ENCODE data around the gene TTC27. TPM values are rescaled to one million over a fixed set of nuclear protein-coding genes. Genes with fewer than 3 reads are reported as not detected.

Gene TTC27
- total and polyA plus RNA-seq, 2 of the 13 experiments (the other 11 are each of a cell fraction or from before 2014, with no cell fraction given) = 26.7 to 44.7 TPM

GRCh38 chr2:32833709-32834108 is 205.9 kb downstream of the TTC27 start:
- CTCF ChIA-PET (ENCODE audit: low intra/inter-chr PET ratio, low total read pairs) = no interaction called here
- Histone ChIP-seq H3K4me1 (ENCODE audit: insufficient read depth, low read length) (peaks cover 5% of the 10 kb centered on the region; the same call in 1 of the 2 replicates), H3K27me3 (ENCODE audit: control insufficient read depth in 1 of 2, insufficient read depth in 2 of 2, low read length in 2 of 2) (peaks cover 0 to 9% of the 10 kb centered on the region in 2 experiments; a peak in 3 of 5 replicates), H3K9ac (ENCODE audit: insufficient read depth, low read depth, low read length) (no peak overlapping the region), H4K20me1 (ENCODE audit: insufficient read depth, low read length) (no peaks in the 10 kb centered on the region), H3K4me2 (ENCODE audit: low read depth, low read length) (no peak overlapping the region), H3K4me3 (replicated peaks in 1 of 3; ENCODE audit: insufficient read depth in 1 of 3, low read depth in 2 of 3, low read length in 3 of 3) (no peak overlapping the region), H3K36me3 (replicated peaks in 1 of 2; ENCODE audit: control insufficient read depth in 1 of 2, insufficient read depth in 2 of 2, low read length in 2 of 2) (no peaks in the 10 kb centered on the region), H3K79me2 (ENCODE audit: insufficient read depth, low read length) (no peaks in the 10 kb centered on the region), H3K9me3 (ENCODE audit: low read length) (no peaks in the 10 kb centered on the region), H3K27ac (ENCODE audit: extremely low read length, insufficient read depth, low read length) (no peak overlapping the region), H2AFZ (ENCODE audit: low read length) (no peak overlapping the region)
- intact Hi-C loops (cut with micrococcal nuclease; ENCODE audit: unreplicated experiment) (no loop called here), in situ Hi-C loops (cut with HindIII; ENCODE audit: extremely low pct_ligation_motif_present, low pct_unique_long_range_greater_than_20kb) (no loop called here)
- whole genome bisulfite sequencing (ENCODE audit: low lambda C conversion rate) = 50% methylated on average over 2 of the region's 2 CpGs
- BruUV-seq (replicated peaks) = no TSS peak
- POLR2A ChIA-PET = no interaction called here
- TF ChIP-seq BCL6 (CRISPR knock-in tag; IDR thresholded peaks at IDR 0.05) (no peak), DR1 (CRISPR knock-in tag; IDR thresholded peaks at IDR 0.05) (no peak), ZNF292 (CRISPR knock-in tag; IDR thresholded peaks at IDR 0.05; ENCODE audit: borderline replicate concordance, low read depth) (no peak), SETDB1 (CRISPR knock-in tag; IDR thresholded peaks at IDR 0.05; ENCODE audit: borderline replicate concordance) (no peak), ZBTB2 (CRISPR knock-in tag; IDR thresholded peaks at IDR 0.05; ENCODE audit: low read depth) (no peak), ZNF121 (CRISPR knock-in tag; IDR thresholded peaks at IDR 0.05) (no peak)
- TF ChIP-seq, protein P1, sequence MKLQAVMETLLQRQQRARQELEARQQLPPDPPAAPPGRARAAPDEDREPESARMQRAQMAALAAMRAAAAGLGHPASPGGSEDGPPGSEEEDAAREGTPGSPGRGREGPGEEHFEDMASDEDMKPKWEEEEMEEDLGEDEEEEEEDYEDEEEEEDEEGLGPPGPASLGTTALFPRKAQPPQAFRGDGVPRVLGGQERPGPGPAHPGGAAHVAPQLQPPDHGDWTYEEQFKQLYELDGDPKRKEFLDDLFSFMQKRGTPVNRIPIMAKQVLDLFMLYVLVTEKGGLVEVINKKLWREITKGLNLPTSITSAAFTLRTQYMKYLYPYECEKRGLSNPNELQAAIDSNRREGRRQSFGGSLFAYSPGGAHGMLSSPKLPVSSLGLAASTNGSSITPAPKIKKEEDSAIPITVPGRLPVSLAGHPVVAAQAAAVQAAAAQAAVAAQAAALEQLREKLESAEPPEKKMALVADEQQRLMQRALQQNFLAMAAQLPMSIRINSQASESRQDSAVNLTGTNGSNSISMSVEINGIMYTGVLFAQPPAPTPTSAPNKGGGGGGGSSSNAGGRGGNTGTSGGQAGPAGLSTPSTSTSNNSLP (IDR thresholded peaks at IDR 0.05; ENCODE audit: low read depth, low read length) = no peak
- no peak for DNase-seq (ENCODE audit: low spot score)
- FAIRE-seq = no peak
- no peak for ATAC-seq

Data from HepG2 (cell line).